HCT116 (cell line): Measurements from ENCODE around the gene CTTN. TPM values are rescaled to one million over a fixed set of nuclear protein-coding genes. Genes with fewer than 3 reads are reported as not detected.

Source experiments
- ATAC-seq: fragments of 200-7000 bp; cut with Tn5 transposase; 2 replicates; pipeline ENCODE4 v1.9.1; 2020; ENCODE audit warnings: mild to moderate bottlenecking, moderate library complexity
- BruUV-seq: library from RNA; stranded (reverse); fragments of 400-500 nt; replicated peaks from 2 replicates; lab custom pipeline; 2021; lab: Mats Ljungman, UMichigan
- CTCF ChIA-PET: fragments of 300-600 bp; sonication (Branson Sonifier 250); formaldehyde crosslinking; loops from one replicate; lab custom pipeline; 2021; ENCODE audit warnings: antibody characterized with exemption; lab: Charles Lee
- POLR2A ChIA-PET: fragments of 300-600, 350-600 bp; sonication (Branson Sonifier 250); formaldehyde crosslinking; loops from one replicate; lab custom pipeline; 2021; ENCODE audit warnings: antibody characterized with exemption; lab: Charles Lee
- RAD21 ChIA-PET, 2 experiments: fragments of 300-600 bp; sonication (Branson Sonifier 250); formaldehyde crosslinking; loops; one replicate each; lab custom pipeline; 2023; ENCODE audit warnings: low total read pairs in 2 of 2; ENCODE audit not compliant: uncharacterized antibody in 2 of 2, unreplicated experiment in 2 of 2, low non-redundant PET in 1 of 2; lab: Charles Lee
- DNase-seq: peaks from one replicate; pipeline ENCODE4 v3.0.0-alpha.2; 2010; ENCODE audit warnings: low read depth, low spot score
- H2AFZ ChIP-seq: fragments of 200-600 bp; shearing (Covaris generic), sonication (generic); 2 replicates; pipeline ENCODE4 v1.6.1; 2017; ENCODE audit warnings: low read depth, mixed run types, mixed read lengths, antibody characterized with exemption, low read length; ENCODE audit not compliant: poor library complexity, severe bottlenecking
- H3K27ac ChIP-seq: 2 replicates; pipeline ENCODE4 v1.5.1; 2012; ENCODE audit warnings: low read depth, low read length
- H3K27me3 ChIP-seq: fragments of 200-600 bp; sonication (generic); 2 replicates; pipeline ENCODE4 v1.6.1; 2016; ENCODE audit warnings: mixed run types, low read length, mixed read lengths; ENCODE audit not compliant: insufficient read depth
- H3K36me3 ChIP-seq, 2 experiments: fragments of 200-500 bp in 1 of 2; fragments of 200-600 bp in 1 of 2; sonication (Bioruptor generic) in 1 of 2; sonication (generic) in 1 of 2; 2 replicates each; pipeline versions ENCODE4 v1.5.1 to v1.6.1; 2014 to 2016; ENCODE audit warnings: low read length in 2 of 2, inconsistent platforms in 1 of 2, mixed read lengths in 1 of 2, mixed run types in 1 of 2; ENCODE audit not compliant: insufficient read depth in 2 of 2, control insufficient read depth in 1 of 2
- H3K4me1 ChIP-seq, 2 experiments: fragments of 200-600 bp in 1 of 2; sonication (generic) in 1 of 2; 2 replicates each; pipeline versions ENCODE4 v1.5.1 to v1.6.1; 2012 to 2017; ENCODE audit warnings: low read length in 2 of 2, inconsistent platforms in 1 of 2, mild to moderate bottlenecking in 1 of 2, mixed read lengths in 1 of 2, mixed run types in 1 of 2, moderate library complexity in 1 of 2; ENCODE audit not compliant: insufficient read depth in 2 of 2, control insufficient read depth in 1 of 2
- H3K4me2 ChIP-seq: fragments of 200-600 bp; sonication (generic); 2 replicates; pipeline ENCODE4 v1.6.1; 2017; ENCODE audit warnings: mixed run types, low read length, mixed read lengths
- H3K4me3 ChIP-seq, 2 experiments: fragments of 200-600 bp in 1 of 2; sonication (generic) in 1 of 2; replicated peaks in 1 of 2; 2 replicates each; pipeline ENCODE4 v1.5.1; 2011 to 2016; ENCODE audit warnings: low read length in 2 of 2, control low read depth in 1 of 2, low read depth in 1 of 2, mild to moderate bottlenecking in 1 of 2, mixed read lengths in 1 of 2, mixed run types in 1 of 2
- H3K79me2 ChIP-seq: fragments of 200-600 bp; sonication (generic); 2 replicates; pipeline ENCODE4 v1.6.1; 2017; ENCODE audit warnings: mild to moderate bottlenecking, mixed run types, low read length, moderate library complexity, mixed read lengths; ENCODE audit not compliant: insufficient read depth
- H3K9ac ChIP-seq: fragments of 200-600 bp; sonication (generic); 2 replicates; pipeline ENCODE4 v1.6.1; 2016; ENCODE audit warnings: low read length, mixed read lengths
- H3K9me2 ChIP-seq: fragments of 200-600 bp; sonication (generic), shearing (Covaris generic); 2 replicates; pipeline ENCODE4 v1.6.1; 2017; ENCODE audit warnings: mixed run types, mild to moderate bottlenecking, moderate library complexity; ENCODE audit not compliant: insufficient read depth
- H3K9me3 ChIP-seq, 2 experiments: fragments of 200-500 bp in 1 of 2; fragments of 200-600 bp in 1 of 2; sonication (Bioruptor generic) in 1 of 2; sonication (generic) in 1 of 2; 2 replicates each; pipeline ENCODE4 v1.6.1; 2014 to 2017; ENCODE audit warnings: low read length in 2 of 2, mixed read lengths in 2 of 2, inconsistent platforms in 1 of 2, low read depth in 1 of 2, mild to moderate bottlenecking in 1 of 2, mixed run types in 1 of 2, moderate library complexity in 1 of 2; ENCODE audit not compliant: control insufficient read depth in 1 of 2, insufficient read depth in 1 of 2
- H4K20me1 ChIP-seq: fragments of 200-600 bp; sonication (generic), shearing (Covaris generic); 2 replicates; pipeline ENCODE4 v1.6.1; 2017; ENCODE audit warnings: mixed run types, mild to moderate bottlenecking, moderate library complexity; ENCODE audit not compliant: insufficient read depth
- CBX3 ChIP-seq: IDR thresholded peaks from 2 replicates; pipeline ENCODE4 v1.6.1; 2012; ENCODE audit warnings: low read depth
- CEBPB ChIP-seq: IDR thresholded peaks from 2 replicates; pipeline ENCODE4 v1.6.1; 2012; ENCODE audit warnings: low read depth
- CTCF ChIP-seq, 3 experiments: fragments of 200-600 bp in 1 of 3; sonication (generic) in 1 of 3; IDR thresholded peaks in 2 of 3; conservative IDR thresholded peaks in 1 of 3; 2 replicates each; pipeline ENCODE4 v1.5.1; 2012 to 2017; ENCODE audit warnings: low read depth in 2 of 3, low read length in 2 of 3, antibody characterized with exemption in 1 of 3, borderline replicate concordance in 1 of 3, control low read depth in 1 of 3, mild to moderate bottlenecking in 1 of 3, mixed read lengths in 1 of 3, mixed run types in 1 of 3, moderate library complexity in 1 of 3; ENCODE audit not compliant: insufficient read depth in 1 of 3
- EZH2 ChIP-seq: fragments of 200-600 bp; sonication (generic); IDR thresholded peaks from 2 replicates; pipeline ENCODE4 v1.6.1; 2017; ENCODE audit warnings: antibody characterized with exemption, mixed run types
- EZH2phosphoT487 ChIP-seq: fragments of 200-600 bp; IDR thresholded peaks from 2 replicates; pipeline ENCODE4 v1.6.1; 2018; ENCODE audit warnings: antibody characterized with exemption, borderline replicate concordance
- FOSL1 ChIP-seq: IDR thresholded peaks from 2 replicates; pipeline ENCODE4 v1.6.1; 2012; ENCODE audit warnings: low read depth
- SP1 ChIP-seq: IDR thresholded peaks from 2 replicates; pipeline ENCODE4 v1.6.1; 2012; ENCODE audit warnings: low read depth
- TCF7L2 ChIP-seq: IDR thresholded peaks from 2 replicates; pipeline ENCODE4 v1.7.0; 2011; ENCODE audit warnings: borderline replicate concordance, inconsistent platforms; ENCODE audit not compliant: insufficient read depth, insufficient read length; ENCODE audit errors: extremely low read depth
- ZBTB33 ChIP-seq: IDR thresholded peaks from 2 replicates; pipeline ENCODE4 v1.6.1; 2011; ENCODE audit warnings: mild to moderate bottlenecking, low read length, moderate library complexity; ENCODE audit not compliant: insufficient replicate concordance; ENCODE audit errors: extremely low read depth
- ZFX ChIP-seq: fragments of 450-650 bp; IDR thresholded peaks from 2 replicates; pipeline ENCODE4 v1.6.1; 2017
- ZNF274 ChIP-seq: fragments of 200-500 bp; sonication (Bioruptor generic); IDR thresholded peaks from 2 replicates; pipeline ENCODE4 v1.6.1; 2014; ENCODE audit warnings: mild to moderate bottlenecking, low read depth, low read length, inconsistent platforms
- intact Hi-C: fragments of 100-400 bp; cut with micrococcal nuclease; formaldehyde crosslinking; loops from 2 replicates; pipeline ENCODE4 v1.10.0; 2022
- total RNA-seq: library from RNA; stranded (reverse); gene quantifications from one replicate; pipeline ENCODE4 v1.2.1, GENCODE V29; 2021; ENCODE audit not compliant: unreplicated experiment

The CTTN gene
- total RNA-seq, 1 experiment from 2014 or later: 249 TPM

- no peak for TF ChIP-seq SP1
- TF ChIP-seq, all 23 proteins: peak for 0
- intact Hi-C loops: no loop called here
- POLR2A ChIA-PET: no interaction called here
- Histone ChIP-seq H3K4me2 (no peak overlapping the region), H4K20me1 (no peaks in the 10 kb centered on the region), H3K27ac (no peak overlapping the region), H2AFZ (no peak overlapping the region), H3K27me3 (no peaks in the 10 kb centered on the region), H3K36me3 (peaks cover 53 to 65% of the 10 kb centered on the region in 2 experiments), H3K4me1 (no peaks in the 10 kb centered on the region), H3K79me2 (peaks cover 31% of the 10 kb centered on the region; the same call in 1 of the 2 replicates), H3K9me3 (no peaks in the 10 kb centered on the region), H3K9me2 (no peaks in the 10 kb centered on the region), H3K9ac (no peak overlapping the region), H3K4me3 (no peak overlapping the region)
- BruUV-seq: no TSS peak
- DNase-seq: no peak
- RAD21 ChIA-PET: no interaction called here
- ATAC-seq: no peak
- CTCF ChIA-PET: no interaction called here
These were observed 18.6 kb downstream of the CTTN start for GRCh38 chr11:70416881-70417280.

GRCh38 chr11:70418130-70418529, 19.8 kb downstream of the CTTN start:
- Histone ChIP-seq H3K4me1 (no peaks in the 10 kb centered on the region), H3K9me3 (no peaks in the 10 kb centered on the region), H3K79me2 (peaks cover 34% of the 10 kb centered on the region; the same call in 1 of the 2 replicates), H3K27ac (no peak overlapping the region), H3K9me2 (no peaks in the 10 kb centered on the region), H3K4me3 (no peak overlapping the region), H3K4me2 (no peak overlapping the region), H2AFZ (no peak overlapping the region), H3K9ac (no peak overlapping the region), H4K20me1 (no peaks in the 10 kb centered on the region), H3K27me3 (no peaks in the 10 kb centered on the region), H3K36me3 (peaks cover 49 to 64% of the 10 kb centered on the region in 2 experiments)
- RAD21 ChIA-PET: no interaction called here
- TF ChIP-seq ZBTB33 (no peak), SP1 (no peak), CEBPB (no peak), EZH2 (no peak), CTCF (IDR thresholded peaks at IDR 0.05 in 2 of 3, conservative IDR thresholded peaks at IDR 0.05 in 1 of 3; ENCODE audit: borderline replicate concordance in 1 of 3, insufficient read depth in 1 of 3, low read depth in 2 of 3, low read length in 2 of 3) (no peak), TCF7L2 (no peak), ZFX (no peak), ZNF274 (no peak), CBX3 (no peak), EZH2phosphoT487 (no peak), FOSL1 (no peak)
- BruUV-seq: no TSS peak
- CTCF ChIA-PET: no interaction called here
- ATAC-seq (no peak), DNase-seq (no peak)
- intact Hi-C loops: no loop called here
- POLR2A ChIA-PET: no interaction called here
